A673 (cell line): ENCODE data around the gene OOEP. TPM values are rescaled to one million over a fixed set of nuclear protein-coding genes. Genes with fewer than 3 reads are reported as not detected.

Source experiments
- BruUV-seq: library from RNA; stranded (reverse); fragments of 400-500 nt; replicated peaks from 2 replicates; lab custom pipeline; 2021; lab: Mats Ljungman, UMichigan
- CTCF ChIA-PET: fragments of 300-600 bp; sonication (Branson Sonifier 250); formaldehyde crosslinking; loops from one replicate; lab custom pipeline; 2022; ENCODE audit warnings: antibody characterized with exemption; lab: Charles Lee
- POLR2A ChIA-PET: fragments of 300-600 bp; sonication (Branson Sonifier 250); formaldehyde crosslinking; loops from one replicate; lab custom pipeline; 2022; ENCODE audit warnings: antibody characterized with exemption; ENCODE audit not compliant: low non-redundant PET; lab: Charles Lee
- DNase-seq: peaks from one replicate; pipeline ENCODE4 v3.0.0-alpha.2; 2015; ENCODE audit warnings: low spot score
- H3K27ac ChIP-seq: fragments of 200-600 bp; sonication (generic); 2 replicates; pipeline ENCODE4 v1.5.1; 2016; ENCODE audit warnings: mixed run types, low read depth, mild to moderate bottlenecking, mixed read lengths, antibody characterized with exemption, low read length; ENCODE audit not compliant: poor library complexity, severe bottlenecking
- H3K27me3 ChIP-seq: fragments of 200-600 bp; sonication (generic); replicated peaks from 2 replicates; pipeline ENCODE4 v1.6.1; 2017; ENCODE audit warnings: mixed run types, low read depth, mild to moderate bottlenecking, mixed read lengths, antibody characterized with exemption, low read length; ENCODE audit not compliant: insufficient read depth, poor library complexity
- H3K36me3 ChIP-seq: fragments of 200-600 bp; sonication (generic); 2 replicates; pipeline ENCODE4 v1.6.1; 2016; ENCODE audit warnings: mixed run types, mild to moderate bottlenecking, mixed read lengths, antibody characterized with exemption, low read length; ENCODE audit not compliant: insufficient read depth, poor library complexity, severe bottlenecking
- H3K4me1 ChIP-seq: fragments of 200-600 bp; sonication (generic); 2 replicates; pipeline ENCODE4 v1.6.1; 2017; ENCODE audit warnings: mixed run types, mild to moderate bottlenecking, mixed read lengths, antibody characterized with exemption, low read length; ENCODE audit not compliant: insufficient read depth, poor library complexity, severe bottlenecking
- H3K4me3 ChIP-seq: fragments of 200-600 bp; sonication (generic); 2 replicates; pipeline ENCODE4 v1.5.1; 2016; ENCODE audit warnings: low read depth, mixed run types, mild to moderate bottlenecking, mixed read lengths, low read length; ENCODE audit not compliant: poor library complexity, severe bottlenecking
- H3K9me3 ChIP-seq: fragments of 200-600 bp; sonication (generic); 2 replicates; pipeline ENCODE4 v1.6.1; 2016; ENCODE audit warnings: mixed run types, low read depth, mild to moderate bottlenecking, mixed read lengths, antibody characterized with exemption, low read length; ENCODE audit not compliant: poor library complexity, severe bottlenecking
- CTCF ChIP-seq: fragments of 300-800, 200-600 bp; sonication (generic); conservative IDR thresholded peaks from 2 replicates; pipeline ENCODE4 v1.5.1; 2017; ENCODE audit warnings: low read depth, mild to moderate bottlenecking, antibody characterized with exemption, low read length, moderate library complexity, mixed read lengths
- EZH2 ChIP-seq: fragments of 200-600 bp; sonication (generic); IDR thresholded peaks from 2 replicates; pipeline ENCODE4 v1.6.1; 2017; ENCODE audit warnings: borderline replicate concordance, low read depth, mild to moderate bottlenecking, mixed read lengths, antibody characterized with exemption, low read length; ENCODE audit not compliant: poor library complexity, severe bottlenecking
- intact Hi-C: fragments of 100-400 bp; cut with micrococcal nuclease; formaldehyde crosslinking; loops from one replicate; pipeline ENCODE4 v1.10.0; 2022; ENCODE audit not compliant: unreplicated experiment
- total RNA-seq: library from RNA; stranded (reverse); gene quantifications from 2 replicates; pipeline ENCODE4 v1.2.3, GENCODE V29; 2021

Gene OOEP
- total RNA-seq, 1 experiment from 2014 or later: not detected

GRCh38 chr6:73389854-73390253, 20.2 kb upstream of the OOEP start:
- BruUV-seq: no TSS peak

GRCh38 chr6:73388800-73389512, 19.3 kb upstream of the OOEP start:
- Histone ChIP-seq H3K4me3 (peak overlapping the region; percentile 51), H3K4me1 (no peaks in the 10 kb centered on the region), H3K36me3 (no peaks in the 10 kb centered on the region), H3K27me3 (no peaks in the 10 kb centered on the region), H3K9me3 (no peaks in the 10 kb centered on the region), H3K27ac (no peak overlapping the region)
- ChIA-PET CTCF (interaction anchor here (0.5 to 1.0 kb wide), 5 partner anchors 11 to 264 kb away, joined by 3 to 5 read pairs (median 4); no protein-coding TSS in a partner anchor), POLR2A (no interaction called here)
- no peak for TF ChIP-seq EZH2
- TF ChIP-seq CTCF: peak; percentile 78
- intact Hi-C loops: loop anchor here (5.0 kb wide), 1 partner anchor 102 kb away; no protein-coding TSS in a partner anchor
- peak; percentile 81 for DNase-seq
- no TSS peak for BruUV-seq

More at GRCh38 chr6:73389854-73390253, 20.2 kb upstream of the OOEP start:
- Histone ChIP-seq H3K4me1 (no peaks in the 10 kb centered on the region), H3K27me3 (no peaks in the 10 kb centered on the region), H3K9me3 (no peaks in the 10 kb centered on the region), H3K36me3 (no peaks in the 10 kb centered on the region), H3K27ac (no peak overlapping the region), H3K4me3 (no peak overlapping the region)
- ChIA-PET POLR2A (no interaction called here), CTCF (no interaction called here)
- TF ChIP-seq EZH2 (no peak), CTCF (no peak)
- no peak for DNase-seq
- intact Hi-C loops: loop anchor here (5.0 kb wide), 1 partner anchor 103 kb away; no protein-coding TSS in a partner anchor

GRCh38 chr6:73388433-73388799, 18.7 kb upstream of the OOEP start:
- no peaks in the 10 kb centered on the region for H3K27me3 ChIP-seq
- DNase-seq: peak; percentile 7
- TF ChIP-seq EZH2 (no peak), CTCF (no peak)
- ChIA-PET POLR2A (no interaction called here), CTCF (interaction anchor here (0.5 to 1.0 kb wide), 6 partner anchors 10 to 264 kb away, joined by 3 to 5 read pairs (median 4); no protein-coding TSS in a partner anchor)
- H3K36me3 ChIP-seq: no peaks in the 10 kb centered on the region
- H3K4me3 ChIP-seq: peak overlapping the region; percentile 51
- no peak overlapping the region for H3K27ac ChIP-seq
- H3K9me3 ChIP-seq: no peaks in the 10 kb centered on the region
- H3K4me1 ChIP-seq: no peaks in the 10 kb centered on the region
- BruUV-seq: no TSS peak
- intact Hi-C loops: loop anchor here (5.0 kb wide), 1 partner anchor 101 kb away; no protein-coding TSS in a partner anchor
